Measurements from ENCODE around the gene PCCA.

- TF ChIP-seq CTCF (IDR thresholded peaks at IDR 0.05) (no peak), EP300 (IDR thresholded peaks at IDR 0.05) (no peak)
These were observed 382.1 kb downstream of the PCCA start for GRCh38 chr13:100470866-100471505.

Data from tibial nerve (tissue), 4 donors.